ENCODE data around the gene UBIAD1.
"Not testable (repeated sequence)": the region's sequence is repeated elsewhere in the genome, so short reads cannot be mapped to it uniquely, and the experiment has no call there.

Gene UBIAD1, protein sequence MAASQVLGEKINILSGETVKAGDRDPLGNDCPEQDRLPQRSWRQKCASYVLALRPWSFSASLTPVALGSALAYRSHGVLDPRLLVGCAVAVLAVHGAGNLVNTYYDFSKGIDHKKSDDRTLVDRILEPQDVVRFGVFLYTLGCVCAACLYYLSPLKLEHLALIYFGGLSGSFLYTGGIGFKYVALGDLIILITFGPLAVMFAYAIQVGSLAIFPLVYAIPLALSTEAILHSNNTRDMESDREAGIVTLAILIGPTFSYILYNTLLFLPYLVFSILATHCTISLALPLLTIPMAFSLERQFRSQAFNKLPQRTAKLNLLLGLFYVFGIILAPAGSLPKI

DNA sequence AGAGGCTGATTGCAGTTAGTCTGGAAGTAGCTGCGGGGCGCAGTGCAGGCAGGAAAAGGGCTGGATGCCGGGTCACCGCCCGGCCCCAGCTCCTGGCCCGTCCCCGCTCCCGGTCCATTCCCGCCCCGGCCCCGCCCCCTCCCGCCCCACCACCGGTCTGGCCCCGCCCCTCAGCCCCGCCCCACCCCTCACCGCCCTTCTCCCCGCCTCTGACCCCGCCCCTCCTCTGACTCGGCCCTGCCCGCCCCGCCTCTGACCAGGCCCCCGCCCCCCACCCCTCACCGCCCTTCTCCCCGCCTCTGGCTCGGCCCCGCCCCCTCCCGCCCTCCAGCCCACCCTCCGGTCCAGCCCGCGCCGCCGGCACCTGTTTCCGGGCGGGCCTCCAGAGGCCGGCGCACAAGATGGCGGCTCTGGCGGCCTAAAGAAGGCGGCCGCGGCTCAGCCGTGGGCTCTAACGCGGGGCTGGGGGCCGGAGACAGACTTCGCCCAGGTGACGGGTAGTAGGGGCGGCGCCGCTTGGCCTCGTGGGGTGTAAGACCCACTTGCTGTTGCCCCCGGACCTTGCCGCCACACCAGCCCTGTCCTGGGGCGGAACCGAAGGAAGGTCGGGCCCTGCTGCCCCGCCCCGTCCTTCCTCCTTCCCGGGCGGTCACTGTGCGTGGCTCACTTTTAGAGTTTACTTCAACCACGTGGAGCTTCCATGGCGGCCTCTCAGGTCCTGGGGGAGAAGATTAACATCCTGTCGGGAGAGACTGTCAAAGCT, at the start of gene UBIAD1:
Gene UBIAD1 (plus strand): TSS at position 367 of the 763 bp plus-strand sequence. CDS start 334 bp downstream, at position 701.
- DNase-seq: peak; percentile 75 to 78

DNA sequence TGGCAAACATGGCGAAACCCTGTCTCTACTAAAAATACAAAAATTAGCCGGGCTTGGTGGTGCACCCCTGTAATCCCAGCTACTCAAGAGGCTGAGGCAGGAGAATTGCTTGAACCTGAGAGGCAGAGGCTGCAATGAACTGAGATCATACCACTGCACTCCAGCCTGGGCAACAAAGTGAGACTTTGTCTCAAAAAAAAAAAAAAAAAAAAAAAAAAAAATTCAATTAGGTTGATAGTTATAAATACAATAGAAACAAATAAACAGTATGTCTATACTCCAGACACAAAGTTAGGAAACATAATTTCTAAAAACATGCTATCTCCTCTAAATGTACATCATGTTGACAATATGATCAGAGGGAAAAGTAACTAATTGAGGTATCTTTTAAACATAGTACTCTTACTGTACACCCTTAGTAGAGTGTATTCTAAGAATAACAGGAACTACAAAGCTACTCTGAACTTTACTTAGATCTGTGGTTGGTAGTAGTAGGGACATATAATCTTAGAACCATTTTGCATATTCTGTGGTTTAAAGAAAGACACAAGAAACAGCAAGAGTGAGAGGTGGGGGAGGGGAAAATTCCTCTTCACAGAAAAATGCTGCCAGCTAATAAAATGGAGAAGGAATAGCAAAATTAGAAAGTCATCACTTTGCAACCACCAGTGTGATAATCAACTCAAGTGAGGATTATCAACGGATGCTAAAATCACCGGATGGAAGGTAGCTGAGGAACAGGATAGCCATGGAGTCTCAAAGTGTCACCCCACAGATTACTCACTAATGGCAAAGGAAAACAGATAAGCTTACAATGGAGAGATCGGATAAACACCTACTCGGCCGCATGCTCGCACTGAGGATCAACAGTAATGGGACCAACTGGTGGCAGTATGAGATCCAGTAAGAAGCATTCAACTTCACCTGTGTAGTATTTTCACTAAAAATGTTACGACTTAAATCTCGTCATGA, 45.6 kb upstream of the UBIAD1 start:
- DNase-seq: no peak

DNA sequence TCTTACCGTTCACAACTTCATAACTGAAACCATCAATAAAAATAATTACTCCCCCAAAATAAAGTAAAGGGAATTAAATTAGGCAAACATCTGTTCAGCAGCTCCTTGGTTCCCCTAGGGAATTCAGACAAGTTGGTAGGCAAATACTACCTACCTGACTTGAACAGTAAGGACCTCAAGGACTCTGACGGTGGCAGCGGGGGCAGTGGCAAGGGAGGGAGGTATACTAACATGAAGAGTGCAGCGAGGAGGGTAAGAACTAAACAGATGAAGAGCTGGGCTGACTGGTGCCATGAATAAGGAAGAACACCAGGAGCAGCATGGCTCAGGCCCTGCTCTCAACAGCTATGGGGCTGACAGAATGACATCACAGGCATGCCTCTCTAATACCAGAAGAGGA, 43.8 kb upstream of the UBIAD1 start:
- DNase-seq: no peak

DNA sequence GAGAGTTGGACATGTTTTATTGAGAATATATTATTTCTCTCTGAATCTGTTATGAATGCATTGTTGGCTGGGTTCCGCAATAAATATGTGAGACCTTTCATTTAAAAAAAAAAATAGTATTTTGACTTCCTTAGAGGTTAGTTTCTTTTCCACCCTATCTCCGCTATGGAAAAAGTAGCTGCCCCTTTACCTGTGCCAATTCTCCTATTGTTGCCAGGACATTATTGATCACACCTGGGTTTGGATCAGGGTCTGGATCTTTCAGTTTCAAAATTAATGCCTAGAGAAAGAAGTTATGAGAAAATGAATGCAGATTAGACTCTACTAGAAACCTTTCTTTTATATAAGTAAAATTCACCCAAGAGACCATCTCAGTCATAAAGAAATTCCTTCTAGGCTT, 39.8 kb upstream of the UBIAD1 start:
- DNase-seq: no peak

DNA sequence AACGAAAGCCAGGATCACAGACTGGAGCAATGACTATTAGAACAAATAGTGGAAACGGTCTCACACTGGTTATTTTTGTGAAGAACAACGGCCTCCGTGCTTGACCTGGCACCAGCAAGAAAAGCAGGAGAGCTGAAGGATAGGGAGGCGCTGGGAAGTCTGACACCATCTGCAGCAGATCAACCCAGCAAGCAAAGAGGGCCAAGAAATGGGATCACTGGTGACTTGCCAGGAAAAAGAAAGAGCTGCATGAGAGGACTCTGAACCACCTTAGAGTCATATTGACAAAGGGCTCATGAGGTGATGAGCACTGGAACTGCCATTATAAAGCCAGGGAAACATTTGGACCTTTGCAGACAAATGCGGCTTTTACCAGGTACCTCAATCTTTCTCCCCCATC, 35.6 kb upstream of the UBIAD1 start:
- no peak for DNase-seq

DNA sequence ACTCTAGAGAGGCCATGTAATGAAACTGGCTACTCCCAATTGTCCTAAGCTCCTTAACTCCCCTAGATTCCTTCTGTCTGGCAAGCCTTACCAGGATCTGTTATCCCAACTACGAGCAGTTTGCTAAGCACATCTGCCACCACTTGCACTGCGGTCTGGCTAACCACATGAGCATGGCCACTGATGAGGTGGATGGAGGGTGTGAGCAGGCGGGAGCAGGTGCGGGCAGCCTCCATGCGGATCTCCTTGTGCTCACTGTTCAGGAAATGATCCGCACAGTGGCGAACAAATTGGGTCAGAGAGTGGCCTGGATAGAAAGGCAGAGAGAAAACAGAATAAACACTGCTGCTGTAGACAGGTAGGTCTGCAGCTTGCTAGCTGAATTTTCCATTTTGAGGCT, 34.7 kb upstream of the UBIAD1 start:
- no peak for DNase-seq

DNA sequence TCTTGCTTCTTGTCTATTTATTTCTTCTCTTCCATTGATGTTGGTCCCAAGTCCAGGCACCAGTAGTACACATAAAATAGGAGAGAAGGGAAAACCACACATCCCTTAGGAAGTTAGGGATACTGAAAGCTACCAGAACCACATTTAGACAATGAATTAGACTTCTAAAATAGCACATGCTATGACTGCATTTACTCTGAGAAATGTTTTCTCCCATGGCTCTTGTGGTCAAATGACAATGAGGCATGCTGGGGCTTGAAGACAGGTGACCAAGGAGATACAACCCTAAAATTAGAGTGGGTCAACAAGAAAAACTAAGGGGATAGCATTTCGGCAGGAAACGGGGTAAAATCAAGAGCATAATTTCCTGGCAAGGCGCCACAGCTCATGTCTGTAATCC, 27.8 kb upstream of the UBIAD1 start:
- DNase-seq: no peak

DNA sequence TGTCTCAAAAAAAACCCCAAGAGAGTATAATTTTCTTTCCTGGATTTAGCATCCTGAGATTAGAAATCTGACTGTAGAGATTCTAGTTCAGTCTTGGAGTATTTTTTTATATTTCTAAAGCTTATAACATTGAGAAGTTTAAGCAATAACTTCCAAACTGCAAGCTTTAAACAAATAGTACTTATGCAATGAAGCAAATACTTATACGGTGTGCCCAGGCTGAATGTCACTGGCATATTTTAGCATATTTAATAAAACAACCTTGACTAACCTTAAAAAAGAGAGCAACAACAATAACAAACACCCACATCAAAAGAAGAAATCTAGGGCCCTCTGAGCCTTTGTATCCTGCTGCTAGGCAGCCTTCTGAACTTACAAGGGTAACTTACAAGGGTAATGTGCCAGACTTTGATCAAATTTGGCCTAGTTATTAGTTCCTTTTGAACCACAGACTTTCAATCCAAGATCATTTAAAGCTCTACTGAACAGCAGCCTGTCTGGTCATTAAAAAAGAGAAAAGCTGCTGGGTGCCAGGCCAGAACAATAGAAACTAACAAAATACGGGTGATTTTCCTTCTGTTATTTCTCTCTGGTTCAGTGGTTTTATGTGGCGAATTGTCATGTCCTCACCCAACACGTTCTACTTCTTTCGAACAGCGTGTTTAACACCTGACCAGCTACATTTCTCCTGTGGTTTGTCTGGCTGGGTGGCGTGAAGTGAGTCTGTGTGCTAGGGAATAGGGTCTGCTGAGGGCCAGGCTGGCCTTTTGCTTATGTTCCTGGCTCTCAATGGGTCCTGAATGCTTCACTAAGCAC, 26.9 kb upstream of the UBIAD1 start:
- DNase-seq: no peak

DNA sequence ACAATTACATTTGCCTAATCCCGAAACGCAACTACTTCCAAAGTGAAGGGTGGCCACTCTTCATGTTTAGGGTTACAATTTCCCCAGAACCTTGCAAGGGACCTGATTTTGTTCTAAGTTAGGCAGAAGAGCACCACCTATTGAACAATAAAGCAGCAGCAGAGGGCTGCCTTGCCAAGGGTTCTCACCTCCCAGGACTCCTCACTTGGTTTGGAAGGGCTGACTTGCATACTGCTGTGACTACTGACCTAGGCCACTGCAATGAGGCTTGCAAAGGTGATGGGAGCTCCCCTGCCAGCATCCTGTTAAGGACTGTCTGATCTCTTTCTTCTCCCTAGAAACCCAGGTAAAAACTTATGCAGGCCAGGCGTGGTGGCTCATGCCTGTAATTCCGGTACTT, 24.8 kb upstream of the UBIAD1 start:
- DNase-seq: no peak

DNA sequence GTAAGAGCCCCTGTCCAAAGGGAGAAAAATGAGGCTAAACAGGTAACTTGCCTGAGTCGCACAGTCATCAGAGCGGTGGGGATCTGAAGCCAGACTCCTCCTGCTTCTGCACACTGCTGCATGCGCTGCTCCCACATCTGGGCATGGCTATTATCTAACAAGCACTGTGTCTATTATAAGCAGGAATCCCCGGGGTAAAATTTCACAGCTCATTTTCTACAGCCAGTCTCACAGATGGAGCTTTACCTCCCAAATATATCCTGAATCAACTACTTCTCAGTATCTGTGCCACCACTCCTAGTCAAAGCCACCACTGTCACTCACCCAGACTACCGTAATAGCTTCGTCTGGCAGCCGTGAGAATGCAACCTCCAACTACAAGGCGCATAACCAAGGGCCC, 20.5 kb upstream of the UBIAD1 start:
- DNase-seq: no peak

DNA sequence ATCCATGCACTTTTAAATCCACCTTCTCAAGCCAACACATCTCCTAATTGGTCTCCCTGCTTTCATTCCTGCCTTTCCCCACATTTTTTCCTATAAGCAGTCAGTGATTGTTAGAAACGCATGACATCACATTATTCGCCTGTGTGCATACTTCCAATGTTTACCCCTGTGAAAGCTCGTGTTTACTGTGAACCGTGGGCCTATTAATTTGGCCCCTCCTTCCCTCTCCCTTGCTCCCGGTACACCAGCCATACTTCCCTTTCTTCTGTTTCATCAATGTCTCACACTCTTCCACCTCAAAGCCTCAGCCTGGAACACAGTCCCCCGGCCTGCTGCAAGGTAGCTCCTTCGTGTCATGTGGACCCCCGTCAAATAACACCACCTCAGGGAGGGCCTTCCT, 19.8 kb upstream of the UBIAD1 start:
- DNase-seq: no peak

DNA sequence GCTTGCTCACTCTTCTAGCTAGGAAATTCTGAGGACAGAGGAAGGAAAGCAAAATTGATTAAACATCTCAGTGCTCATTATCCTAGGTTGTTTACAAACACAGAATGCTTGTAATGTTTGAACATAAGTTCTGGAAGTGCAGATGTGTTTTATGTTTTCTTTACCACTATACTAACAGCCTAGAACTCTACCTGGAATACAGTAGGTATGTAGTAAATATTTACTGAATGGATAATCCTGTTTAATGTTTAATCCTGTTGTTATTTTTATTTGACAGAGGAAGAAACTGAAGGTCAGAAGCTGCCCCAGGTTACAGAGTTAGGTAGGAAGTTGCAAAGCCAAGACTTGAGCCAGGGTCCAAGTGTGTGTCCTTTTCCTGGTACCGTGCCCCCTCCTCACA, 16.7 kb upstream of the UBIAD1 start:
- DNase-seq: no peak

DNA sequence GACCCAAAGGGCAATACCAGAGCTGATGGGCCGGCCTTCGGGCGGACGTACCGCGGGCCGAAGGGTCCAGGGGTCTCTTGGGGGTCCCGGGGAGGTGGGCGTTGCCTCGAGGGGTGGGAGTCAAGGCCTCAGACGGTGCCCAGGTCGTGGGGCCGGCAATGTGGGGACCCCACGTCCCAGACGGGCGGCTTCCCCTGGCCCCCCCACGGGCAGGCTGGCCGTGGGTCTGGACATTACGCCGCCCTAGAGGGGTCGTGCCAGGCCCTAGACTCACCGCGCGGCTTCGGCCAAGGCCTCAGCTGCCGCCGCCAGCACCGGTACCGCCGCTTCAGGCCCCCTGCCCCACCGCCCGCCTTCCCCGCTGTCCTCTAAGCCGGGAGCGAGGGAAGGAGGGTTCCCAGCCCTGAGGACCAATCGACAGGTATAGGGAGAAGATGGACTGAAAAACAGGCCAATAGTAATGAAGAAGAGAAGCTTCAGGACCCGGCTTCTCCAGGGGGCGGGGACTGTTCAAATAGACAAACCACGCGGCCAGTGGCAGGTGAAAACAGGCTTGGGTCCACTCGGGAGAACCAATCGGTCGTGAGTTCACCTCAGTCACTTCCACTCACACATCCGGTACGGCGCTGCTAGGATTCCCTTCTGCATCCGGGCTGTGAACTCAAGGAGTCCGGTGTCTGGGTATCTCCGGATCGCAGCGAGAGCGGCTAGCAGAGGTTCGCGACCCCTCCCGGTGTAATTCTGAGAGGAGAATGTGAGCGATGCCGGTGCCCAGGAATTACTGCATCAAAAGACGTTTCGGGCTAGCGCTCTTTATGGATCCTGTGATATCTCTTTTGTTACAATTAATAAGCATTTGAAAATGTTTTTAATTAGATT, 10.6 kb upstream of the UBIAD1 start, which contains the start of gene MTOR:
Gene MTOR (minus strand): TSS at position 381 of the 879 bp plus-strand sequence. CDS start 3,142 bp downstream, outside the sequence.
- peak; percentile 99 to 100 for DNase-seq

DNA sequence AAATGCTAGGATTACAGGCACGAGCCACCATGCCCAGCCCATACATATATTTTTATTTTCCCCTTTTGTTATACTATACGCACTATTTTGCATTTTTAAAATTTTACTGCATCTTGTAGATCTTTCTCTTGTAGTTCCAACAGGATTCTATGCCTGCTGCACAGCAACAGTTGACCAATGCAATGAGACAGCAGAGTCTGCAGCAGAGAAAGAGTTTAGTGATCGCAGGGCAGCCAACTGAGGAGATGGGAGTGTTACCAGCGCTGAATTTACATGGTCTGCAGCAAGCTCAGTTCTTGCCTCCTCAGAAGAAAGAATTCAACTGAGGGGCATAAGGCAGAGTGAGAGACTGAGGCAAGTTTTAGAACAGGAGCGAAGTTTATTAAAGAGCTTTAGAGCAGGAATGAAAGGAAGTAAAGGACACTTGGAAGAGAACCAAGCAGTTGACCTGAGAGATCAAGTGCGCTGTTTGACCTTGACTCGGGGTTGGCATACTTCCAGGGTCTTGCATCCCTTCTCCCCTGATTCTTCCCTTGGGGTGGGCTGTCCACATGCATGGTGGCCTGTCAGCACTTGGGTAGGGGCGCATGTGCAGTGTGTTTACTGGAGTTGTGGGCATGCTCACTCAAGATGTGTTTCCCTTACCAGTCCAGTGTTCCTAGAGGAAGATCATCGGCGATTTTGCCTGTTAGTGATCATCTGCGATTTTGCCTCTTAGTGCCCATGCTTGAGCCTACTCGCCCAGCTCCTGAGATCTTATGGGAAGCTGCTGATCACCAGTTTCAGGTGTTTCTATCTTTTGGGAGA, 6.5 kb upstream of the UBIAD1 start:
- DNase-seq: no peak

DNA sequence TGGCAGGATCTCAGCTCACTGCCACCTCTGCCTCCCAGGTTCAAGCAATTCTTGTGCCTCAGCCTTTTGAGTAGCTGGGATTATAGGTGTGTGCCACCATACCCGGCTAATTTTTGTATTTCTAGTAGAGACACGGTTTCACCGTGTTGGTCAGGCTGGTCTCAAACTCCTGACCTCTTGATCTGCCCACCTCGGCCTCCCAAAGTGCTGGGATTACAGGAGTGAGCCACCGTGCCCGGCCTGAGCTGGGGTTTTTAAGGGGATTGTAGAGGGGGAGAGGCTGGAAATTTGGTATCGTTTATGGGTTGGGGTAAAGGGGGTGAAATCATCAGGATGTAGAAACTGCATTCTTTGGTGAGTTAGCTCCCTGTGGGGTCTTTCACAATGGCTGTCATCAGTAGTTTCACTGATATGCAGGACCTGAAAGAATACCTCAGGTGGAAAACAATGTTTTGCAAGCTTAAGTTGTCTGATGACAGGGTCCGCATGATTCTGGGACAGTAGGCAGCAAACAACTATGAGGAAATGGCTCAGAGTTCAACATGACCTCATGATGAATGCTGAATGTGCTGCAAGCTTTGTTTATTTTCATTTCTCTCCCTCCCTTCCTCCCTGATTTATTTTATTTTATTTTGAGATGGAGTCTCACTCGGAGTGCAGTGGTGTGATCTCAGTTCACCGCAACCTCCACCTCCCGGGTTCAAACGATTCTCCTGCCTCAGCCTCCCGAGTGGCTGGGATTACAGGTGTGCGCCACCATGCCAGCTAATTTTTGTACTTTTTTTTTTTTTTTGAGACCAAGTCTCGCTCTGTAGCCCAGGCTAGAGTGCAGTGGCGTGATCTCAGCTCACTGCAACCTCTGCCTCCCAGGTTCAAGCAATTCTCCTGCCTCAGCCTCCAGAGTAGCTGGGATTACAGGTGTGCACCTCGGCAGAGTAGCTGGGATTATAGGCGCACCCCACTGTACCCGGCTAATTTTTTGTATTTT, 5.4 kb upstream of the UBIAD1 start:
- not testable (repeated sequence) for DNase-seq

DNA sequence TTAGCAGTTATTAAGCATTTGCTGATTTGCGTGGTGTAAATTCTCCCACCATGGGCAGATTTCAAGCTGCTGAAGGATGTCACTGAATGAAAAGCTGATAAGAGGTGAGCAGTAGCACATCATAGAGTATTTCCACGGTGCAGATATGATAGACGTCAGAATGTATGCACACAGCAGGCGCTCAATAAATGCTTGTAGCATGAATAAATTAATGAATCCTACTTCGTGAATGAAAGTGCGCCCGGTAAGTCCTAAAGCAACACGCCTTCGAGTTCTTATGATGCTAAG, 510 bp upstream of the UBIAD1 start:
- DNase-seq: no peak

DNA sequence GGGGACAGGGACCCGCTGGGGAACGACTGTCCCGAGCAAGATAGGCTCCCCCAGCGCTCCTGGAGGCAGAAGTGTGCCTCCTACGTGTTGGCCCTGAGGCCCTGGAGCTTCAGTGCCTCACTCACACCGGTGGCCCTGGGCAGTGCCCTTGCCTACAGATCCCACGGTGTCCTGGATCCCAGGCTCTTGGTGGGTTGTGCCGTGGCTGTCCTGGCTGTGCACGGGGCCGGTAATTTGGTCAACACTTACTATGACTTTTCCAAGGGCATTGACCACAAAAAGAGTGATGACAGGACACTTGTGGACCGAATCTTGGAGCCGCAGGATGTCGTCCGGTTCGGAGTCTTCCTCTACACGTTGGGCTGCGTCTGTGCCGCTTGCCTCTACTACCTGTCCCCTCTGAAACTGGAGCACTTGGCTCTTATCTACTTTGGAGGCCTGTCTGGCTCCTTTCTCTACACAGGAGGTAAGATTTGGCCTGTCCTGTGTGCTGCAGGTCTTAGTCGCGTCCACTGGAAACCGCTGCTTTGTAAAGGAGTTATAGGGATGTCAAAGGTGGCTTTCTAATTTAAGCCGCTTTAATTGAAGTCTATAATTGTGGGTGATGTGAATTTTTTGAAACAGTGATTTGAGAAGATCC, 717 bp downstream of the UBIAD1 start:
- peak in 1 of 2 experiments; percentile 22 for DNase-seq

DNA sequence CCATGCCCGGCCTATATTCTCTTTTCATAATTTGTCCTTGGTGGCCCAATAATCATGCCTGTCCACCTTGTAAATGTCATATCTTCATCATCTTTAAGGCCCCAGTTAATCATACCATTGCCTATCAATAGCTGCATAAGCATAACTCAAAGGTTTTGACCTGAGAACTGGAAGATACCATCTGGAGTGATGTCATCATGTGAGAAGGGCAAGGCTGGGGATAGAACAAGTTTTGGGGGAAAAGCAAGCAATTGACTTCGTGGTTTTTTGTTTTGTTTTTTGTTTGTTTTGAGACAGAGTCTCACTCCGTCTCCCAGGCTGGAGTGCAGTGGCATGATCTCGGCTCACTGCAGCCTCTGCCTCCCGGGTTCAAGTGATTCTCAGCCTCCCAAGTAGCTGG, 6.2 kb downstream of the UBIAD1 start:
- DNase-seq: no peak

DNA sequence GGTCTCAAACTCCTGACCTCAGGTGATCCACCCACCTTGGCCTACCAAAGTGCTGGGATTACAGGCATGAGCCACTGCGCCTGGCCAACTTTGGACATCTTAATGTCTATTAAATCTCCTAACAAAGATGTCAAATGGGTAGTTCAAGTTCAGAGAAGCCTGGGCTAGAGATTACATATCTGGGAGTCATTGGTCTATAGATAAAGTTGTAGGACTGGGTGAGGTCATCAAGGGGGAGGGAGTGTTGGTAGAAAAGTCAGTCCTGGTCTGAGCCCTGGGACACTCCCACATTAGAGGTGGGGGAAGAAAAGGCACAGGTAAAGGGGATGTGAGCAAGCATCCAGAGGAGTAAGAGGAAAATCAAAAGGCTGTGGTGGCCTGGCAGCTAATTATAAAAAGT, 6.6 kb downstream of the UBIAD1 start:
- DNase-seq: no peak
